Endometrial microvascular endothelial cells (primary cell): ENCODE data around the gene PPIL6. TPM values are rescaled to one million over a fixed set of nuclear protein-coding genes. Genes with fewer than 3 reads are reported as not detected.

Experiments used
- in situ Hi-C: cut with HindIII; loops from 2 replicates; pipeline ENCODE4 v1.10.0; 2017; ENCODE audit warnings: low sequenced_read_pairs, low pct_unique_long_range_greater_than_20kb; ENCODE audit errors: inconsistent ontology term
- total RNA-seq: library from RNA; depleted of rRNA; stranded (reverse); fragments of >200 nt; gene quantifications from one replicate; pipeline ENCODE4 v1.2.3, GENCODE V29; 2015; ENCODE audit errors: inconsistent ontology term

The PPIL6 gene
- total RNA-seq, 1 donor from 2014 or later, result not detected

- in situ Hi-C loops, result no loop called here
These were observed 15.5 kb downstream of the PPIL6 start for GRCh38 chr6:109424946-109425345.

GRCh38 chr6:109421184-109421583, 19.2 kb downstream of the PPIL6 start:
- in situ Hi-C loops, result no loop called here

- in situ Hi-C loops, result no loop called here
These were observed 19.7 kb downstream of the PPIL6 start for GRCh38 chr6:109420751-109421150.

- in situ Hi-C loops, result no loop called here
These were observed 22.8 kb downstream of the PPIL6 start for GRCh38 chr6:109417646-109418045.

GRCh38 chr6:109411034-109411433, 29.4 kb downstream of the PPIL6 start:
- in situ Hi-C loops, result no loop called here

GRCh38 chr6:109406196-109406595, 34.2 kb downstream of the PPIL6 start:
- in situ Hi-C loops, result no loop called here

GRCh38 chr6:109397020-109397419, 43.4 kb downstream of the PPIL6 start:
- in situ Hi-C loops, result no loop called here

GRCh38 chr6:109396046-109396718, 44.2 kb downstream of the PPIL6 start:
- in situ Hi-C loops, result no loop called here

- in situ Hi-C loops, result no loop called here
These were observed 46.5 kb downstream of the PPIL6 start for GRCh38 chr6:109393886-109394281.

GRCh38 chr6:109393157-109393885, 47.1 kb downstream of the PPIL6 start:
- in situ Hi-C loops, result no loop called here

- in situ Hi-C loops, result no loop called here
These were observed 50.7 kb downstream of the PPIL6 start for GRCh38 chr6:109389650-109390274.

GRCh38 chr6:109388265-109388664, 52.2 kb downstream of the PPIL6 start:
- in situ Hi-C loops, result no loop called here

- in situ Hi-C loops, result no loop called here
These were observed 56.9 kb downstream of the PPIL6 start for GRCh38 chr6:109383438-109383940.

- in situ Hi-C loops, result no loop called here
These were observed 57.6 kb downstream of the PPIL6 start for GRCh38 chr6:109382576-109383437.

GRCh38 chr6:109381747-109382575, 58.5 kb downstream of the PPIL6 start, which contains the start of gene CD164:
Gene CD164 (minus strand): TSS chr6:109382467. CDS start chr6:109382378, 89 bp downstream.
- in situ Hi-C loops, result no loop called here

- in situ Hi-C loops, result no loop called here
These were observed 59.2 kb downstream of the PPIL6 start for GRCh38 chr6:109381061-109381746.

- in situ Hi-C loops, result no loop called here
These were observed 60.7 kb downstream of the PPIL6 start for GRCh38 chr6:109379711-109380110.

GRCh38 chr6:109377717-109378116, 62.7 kb downstream of the PPIL6 start:
- in situ Hi-C loops, result no loop called here
